Panc1 (cell line): ENCODE measurements around the gene MPPED2. TPM values are rescaled to one million over a fixed set of nuclear protein-coding genes. Genes with fewer than 3 reads are reported as not detected.

Source experiments
- ATAC-seq: fragments of 200-7000 bp; cut with Tn5 transposase; 2 replicates; pipeline ENCODE4 v1.9.1; 2020; ENCODE audit warnings: mild to moderate bottlenecking, moderate library complexity
- BruUV-seq: library from RNA; stranded (reverse); fragments of 400-500 nt; replicated peaks from 2 replicates; lab custom pipeline; 2021; lab: Mats Ljungman, UMichigan
- CTCF ChIA-PET: fragments of 300-600 bp; sonication (Branson Sonifier 250); formaldehyde crosslinking; loops from one replicate; lab custom pipeline; 2022; ENCODE audit warnings: antibody characterized with exemption; lab: Charles Lee
- POLR2A ChIA-PET: fragments of 300-600 bp; sonication (Branson Sonifier 250); formaldehyde crosslinking; loops from one replicate; lab custom pipeline; 2022; ENCODE audit warnings: antibody characterized with exemption; lab: Charles Lee
- DNase-seq: peaks from one replicate; pipeline ENCODE4 v3.0.0-alpha.2; 2010; ENCODE audit warnings: low read depth, low spot score
- H3K27ac ChIP-seq: 2 replicates; pipeline ENCODE4 v1.5.1; 2011; ENCODE audit warnings: mild to moderate bottlenecking, low read length, inconsistent platforms
- H3K27me3 ChIP-seq: fragments of 200-500 bp; sonication (Bioruptor generic); 2 replicates; pipeline ENCODE4 v1.6.0; 2014; ENCODE audit warnings: low read length, inconsistent platforms; ENCODE audit not compliant: control insufficient read depth, insufficient read depth
- H3K36me3 ChIP-seq: fragments of 200-500 bp; sonication (Bioruptor generic); 2 replicates; pipeline ENCODE4 v1.5.1; 2014; ENCODE audit warnings: inconsistent platforms, mild to moderate bottlenecking, low read length, moderate library complexity; ENCODE audit not compliant: control insufficient read depth, insufficient read depth
- H3K4me1 ChIP-seq: 2 replicates; pipeline ENCODE4 v1.5.1; 2011; ENCODE audit warnings: inconsistent platforms, mild to moderate bottlenecking, low read length, moderate library complexity; ENCODE audit not compliant: control insufficient read depth, insufficient read depth
- H3K4me3 ChIP-seq, 2 experiments: 2 replicates each; pipeline ENCODE4 v1.5.1; 2011 to 2012; ENCODE audit warnings: low read depth in 2 of 2, low read length in 2 of 2, mild to moderate bottlenecking in 2 of 2, inconsistent platforms in 1 of 2, moderate library complexity in 1 of 2
- H3K9me3 ChIP-seq: fragments of 200-500 bp; sonication (Bioruptor generic); 2 replicates; pipeline ENCODE4 v1.5.1; 2014; ENCODE audit warnings: low read depth, mild to moderate bottlenecking, inconsistent platforms, low read length, moderate library complexity; ENCODE audit not compliant: control insufficient read depth, insufficient read depth
- POLR2AphosphoS5 ChIP-seq: IDR thresholded peaks from 2 replicates; pipeline ENCODE4 v1.6.1; 2012; ENCODE audit warnings: mild to moderate bottlenecking, low read depth, low read length, moderate library complexity
- SIN3A ChIP-seq: IDR thresholded peaks from 2 replicates; pipeline ENCODE4 v1.6.1; 2012; ENCODE audit warnings: low read depth, mild to moderate bottlenecking, low read length, moderate library complexity, borderline replicate concordance; ENCODE audit not compliant: insufficient read depth
- TCF7L2 ChIP-seq: IDR thresholded peaks from 2 replicates; pipeline ENCODE4 v1.6.1; 2011; ENCODE audit warnings: mild to moderate bottlenecking, low read depth, low read length, inconsistent platforms
- in situ Hi-C: cut with HindIII; loops from 2 replicates; pipeline ENCODE4 v1.10.0; 2016; ENCODE audit warnings: low sequenced_read_pairs, low pct_unique_long_range_greater_than_20kb
- intact Hi-C: fragments of 100-400 bp; cut with micrococcal nuclease; formaldehyde crosslinking; loops from one replicate; pipeline ENCODE4 v1.10.0; 2022; ENCODE audit not compliant: unreplicated experiment
- total RNA-seq: library from RNA; stranded (reverse); gene quantifications from one replicate; pipeline ENCODE4 v1.2.1, GENCODE V29; 2021; ENCODE audit not compliant: unreplicated experiment
- TF ChIP-seq, protein P1 (sequence below), 2 experiments: IDR thresholded peaks; 2 replicates each; pipeline ENCODE4 v1.6.1; 2011 to 2012; ENCODE audit warnings: low read depth in 2 of 2, control low read depth in 1 of 2, low read length in 1 of 2, mild to moderate bottlenecking in 1 of 2, moderate library complexity in 1 of 2; ENCODE audit not compliant: insufficient read depth in 1 of 2
- TF ChIP-seq, protein P2 (sequence below): fragments of 450-650 bp; IDR thresholded peaks from 2 replicates; pipeline ENCODE4 v1.5.1; 2017; ENCODE audit warnings: mild to moderate bottlenecking

The MPPED2 gene
- total RNA-seq, 1 experiment from 2014 or later, result not detected

DNA sequence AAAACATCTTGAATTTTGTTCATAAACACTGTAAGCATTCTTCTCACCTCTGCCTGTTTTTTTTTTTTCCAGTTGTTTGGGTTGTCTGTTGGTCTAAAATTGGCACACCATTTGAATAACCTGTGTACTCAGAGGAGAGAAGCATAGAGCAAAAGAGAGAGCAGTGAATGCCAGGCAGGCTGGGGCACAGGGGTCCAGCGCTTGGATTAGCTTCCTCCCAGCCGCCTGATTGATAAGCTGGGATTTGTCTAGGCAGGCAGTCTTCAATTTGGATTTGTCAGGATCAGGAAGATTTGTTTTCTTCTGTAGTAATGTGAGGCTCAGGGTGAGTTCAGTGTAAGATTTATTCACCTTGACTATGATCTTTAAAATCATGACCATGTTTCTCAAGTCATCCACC lies 204.3 kb downstream of the MPPED2 start:
- TF ChIP-seq, protein P1, sequence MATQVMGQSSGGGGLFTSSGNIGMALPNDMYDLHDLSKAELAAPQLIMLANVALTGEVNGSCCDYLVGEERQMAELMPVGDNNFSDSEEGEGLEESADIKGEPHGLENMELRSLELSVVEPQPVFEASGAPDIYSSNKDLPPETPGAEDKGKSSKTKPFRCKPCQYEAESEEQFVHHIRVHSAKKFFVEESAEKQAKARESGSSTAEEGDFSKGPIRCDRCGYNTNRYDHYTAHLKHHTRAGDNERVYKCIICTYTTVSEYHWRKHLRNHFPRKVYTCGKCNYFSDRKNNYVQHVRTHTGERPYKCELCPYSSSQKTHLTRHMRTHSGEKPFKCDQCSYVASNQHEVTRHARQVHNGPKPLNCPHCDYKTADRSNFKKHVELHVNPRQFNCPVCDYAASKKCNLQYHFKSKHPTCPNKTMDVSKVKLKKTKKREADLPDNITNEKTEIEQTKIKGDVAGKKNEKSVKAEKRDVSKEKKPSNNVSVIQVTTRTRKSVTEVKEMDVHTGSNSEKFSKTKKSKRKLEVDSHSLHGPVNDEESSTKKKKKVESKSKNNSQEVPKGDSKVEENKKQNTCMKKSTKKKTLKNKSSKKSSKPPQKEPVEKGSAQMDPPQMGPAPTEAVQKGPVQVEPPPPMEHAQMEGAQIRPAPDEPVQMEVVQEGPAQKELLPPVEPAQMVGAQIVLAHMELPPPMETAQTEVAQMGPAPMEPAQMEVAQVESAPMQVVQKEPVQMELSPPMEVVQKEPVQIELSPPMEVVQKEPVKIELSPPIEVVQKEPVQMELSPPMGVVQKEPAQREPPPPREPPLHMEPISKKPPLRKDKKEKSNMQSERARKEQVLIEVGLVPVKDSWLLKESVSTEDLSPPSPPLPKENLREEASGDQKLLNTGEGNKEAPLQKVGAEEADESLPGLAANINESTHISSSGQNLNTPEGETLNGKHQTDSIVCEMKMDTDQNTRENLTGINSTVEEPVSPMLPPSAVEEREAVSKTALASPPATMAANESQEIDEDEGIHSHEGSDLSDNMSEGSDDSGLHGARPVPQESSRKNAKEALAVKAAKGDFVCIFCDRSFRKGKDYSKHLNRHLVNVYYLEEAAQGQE (IDR thresholded peaks at IDR 0.05; ENCODE audit: insufficient read depth in 1 of 2, low read depth in 2 of 2, low read length in 1 of 2), result no peak
- TF ChIP-seq POLR2AphosphoS5, result no peak
- TF ChIP-seq SIN3A, result no peak
- TF ChIP-seq, protein P2, sequence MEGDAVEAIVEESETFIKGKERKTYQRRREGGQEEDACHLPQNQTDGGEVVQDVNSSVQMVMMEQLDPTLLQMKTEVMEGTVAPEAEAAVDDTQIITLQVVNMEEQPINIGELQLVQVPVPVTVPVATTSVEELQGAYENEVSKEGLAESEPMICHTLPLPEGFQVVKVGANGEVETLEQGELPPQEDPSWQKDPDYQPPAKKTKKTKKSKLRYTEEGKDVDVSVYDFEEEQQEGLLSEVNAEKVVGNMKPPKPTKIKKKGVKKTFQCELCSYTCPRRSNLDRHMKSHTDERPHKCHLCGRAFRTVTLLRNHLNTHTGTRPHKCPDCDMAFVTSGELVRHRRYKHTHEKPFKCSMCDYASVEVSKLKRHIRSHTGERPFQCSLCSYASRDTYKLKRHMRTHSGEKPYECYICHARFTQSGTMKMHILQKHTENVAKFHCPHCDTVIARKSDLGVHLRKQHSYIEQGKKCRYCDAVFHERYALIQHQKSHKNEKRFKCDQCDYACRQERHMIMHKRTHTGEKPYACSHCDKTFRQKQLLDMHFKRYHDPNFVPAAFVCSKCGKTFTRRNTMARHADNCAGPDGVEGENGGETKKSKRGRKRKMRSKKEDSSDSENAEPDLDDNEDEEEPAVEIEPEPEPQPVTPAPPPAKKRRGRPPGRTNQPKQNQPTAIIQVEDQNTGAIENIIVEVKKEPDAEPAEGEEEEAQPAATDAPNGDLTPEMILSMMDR, result no peak
- TF ChIP-seq TCF7L2, result no peak
- no peaks in the 10 kb centered on the region for H3K27me3 ChIP-seq
- no peak overlapping the region for H3K27ac ChIP-seq
- in situ Hi-C loops (no loop called here), intact Hi-C loops (no loop called here)
- DNase-seq (no peak), ATAC-seq (no peak)
- no peaks in the 10 kb centered on the region for H3K9me3 ChIP-seq
- ChIA-PET CTCF (no interaction called here), POLR2A (no interaction called here)
- no peaks in the 10 kb centered on the region for H3K36me3 ChIP-seq
- no peaks in the 10 kb centered on the region for H3K4me1 ChIP-seq
- H3K4me3 ChIP-seq, result no peak overlapping the region
- BruUV-seq, result no TSS peak

DNA sequence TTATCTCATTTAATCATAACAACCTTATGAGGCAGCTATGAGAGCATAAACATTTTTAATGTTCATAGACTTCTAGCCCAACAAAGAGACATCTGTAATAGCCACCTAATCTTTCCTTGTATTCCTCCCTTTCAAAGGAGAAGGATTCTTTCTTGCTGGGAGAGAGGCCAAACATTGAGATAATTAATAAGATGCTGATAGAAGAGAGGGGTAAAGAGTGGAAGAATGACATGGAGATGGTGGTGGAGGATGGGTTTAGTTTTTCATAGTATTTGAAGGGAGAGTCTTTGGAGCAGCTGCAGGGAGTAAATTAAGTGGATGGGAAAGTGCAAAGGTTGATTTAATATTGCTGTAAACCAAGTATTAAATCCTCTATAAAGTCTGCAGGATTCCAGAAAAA lies 205.3 kb downstream of the MPPED2 start:
- no peak overlapping the region for H3K27ac ChIP-seq
- no peaks in the 10 kb centered on the region for H3K4me1 ChIP-seq
- no TSS peak for BruUV-seq
- no peak overlapping the region for H3K4me3 ChIP-seq
- no peaks in the 10 kb centered on the region for H3K36me3 ChIP-seq
- ChIA-PET POLR2A (no interaction called here), CTCF (no interaction called here)
- ATAC-seq (no peak), DNase-seq (no peak)
- TF ChIP-seq, protein P1 (IDR thresholded peaks at IDR 0.05; ENCODE audit: insufficient read depth in 1 of 2, low read depth in 2 of 2, low read length in 1 of 2), result no peak
- no peak for TF ChIP-seq POLR2AphosphoS5
- no peak for TF ChIP-seq SIN3A
- TF ChIP-seq, protein P2, result no peak
- TF ChIP-seq TCF7L2, result no peak
- intact Hi-C loops, result no loop called here
- no peaks in the 10 kb centered on the region for H3K9me3 ChIP-seq
- H3K27me3 ChIP-seq, result no peaks in the 10 kb centered on the region
- in situ Hi-C loops, result no loop called here
